H9 (cell line): ENCODE data around the gene TOGARAM2. TPM values are rescaled to one million over a fixed set of nuclear protein-coding genes. Genes with fewer than 3 reads are reported as not detected.
"Not testable (repeated sequence)": the region's sequence is repeated elsewhere in the genome, so short reads cannot be mapped to it uniquely, and the experiment has no call there.

Experiments
- DNase-seq: peaks from one replicate; pipeline ENCODE4 v3.0.0-alpha.2; 2017
- H2AFZ ChIP-seq: one replicate; pipeline ENCODE4 v1.6.1; 2013; ENCODE audit warnings: mild to moderate bottlenecking, low read length, control low read depth, moderate library complexity
- H2AK5ac ChIP-seq: 2 replicates; pipeline ENCODE4 v1.6.1; 2013; ENCODE audit warnings: low read length, control low read depth, mixed read lengths; ENCODE audit not compliant: insufficient read length
- H2BK120ac ChIP-seq: one replicate; pipeline ENCODE4 v1.6.1; 2013; ENCODE audit warnings: low read depth, mild to moderate bottlenecking, low read length, control low read depth, inconsistent platforms; ENCODE audit not compliant: poor library complexity, severe bottlenecking
- H2BK12ac ChIP-seq: 2 replicates; pipeline ENCODE4 v1.6.1; 2013; ENCODE audit warnings: low read length, control low read depth, mixed read lengths, low read depth; ENCODE audit not compliant: insufficient read length
- H2BK15ac ChIP-seq: 2 replicates; pipeline ENCODE4 v1.6.1; 2013; ENCODE audit warnings: low read depth, low read length, control low read depth
- H2BK20ac ChIP-seq: one replicate; pipeline ENCODE4 v1.6.1; 2013; ENCODE audit warnings: low read depth, mild to moderate bottlenecking, low read length, control low read depth, inconsistent platforms; ENCODE audit not compliant: poor library complexity, severe bottlenecking
- H2BK5ac ChIP-seq: 2 replicates; pipeline ENCODE4 v1.6.1; 2013; ENCODE audit warnings: low read length, control low read depth, mixed read lengths; ENCODE audit not compliant: insufficient read length
- H3K14ac ChIP-seq: 2 replicates; pipeline ENCODE4 v1.6.1; 2013; ENCODE audit warnings: low read length, control low read depth; ENCODE audit not compliant: insufficient read depth
- H3K18ac ChIP-seq: 2 replicates; pipeline ENCODE4 v1.6.1; 2013; ENCODE audit warnings: low read depth, mild to moderate bottlenecking, mixed read lengths, low read length, control low read depth; ENCODE audit not compliant: insufficient read length
- H3K23ac ChIP-seq: 2 replicates; pipeline ENCODE4 v1.6.1; 2013; ENCODE audit warnings: low read length, control low read depth, mixed read lengths, low read depth; ENCODE audit not compliant: insufficient read length
- H3K23me2 ChIP-seq: 2 replicates; pipeline ENCODE4 v1.6.1; 2013; ENCODE audit warnings: low read depth, mild to moderate bottlenecking, mixed read lengths, low read length, control low read depth; ENCODE audit not compliant: insufficient read length, poor library complexity, severe bottlenecking
- H3K27ac ChIP-seq: 2 replicates; pipeline ENCODE4 v1.5.1; 2013; ENCODE audit warnings: low read length, control low read depth, mixed read lengths, low read depth; ENCODE audit not compliant: insufficient read length
- H3K27me3 ChIP-seq: 2 replicates; pipeline ENCODE4 v1.6.1; 2013; ENCODE audit warnings: low read length, control low read depth, inconsistent platforms; ENCODE audit not compliant: insufficient read depth
- H3K4ac ChIP-seq: 2 replicates; pipeline ENCODE4 v1.6.1; 2013; ENCODE audit warnings: low read depth, mild to moderate bottlenecking, control low read depth, inconsistent platforms, low read length, moderate library complexity
- H3K4me1 ChIP-seq: 2 replicates; pipeline ENCODE4 v1.6.1; 2013; ENCODE audit warnings: low read length, control low read depth, inconsistent platforms; ENCODE audit not compliant: insufficient read depth
- H3K4me2 ChIP-seq: 2 replicates; pipeline ENCODE4 v1.6.1; 2013; ENCODE audit warnings: low read length, control low read depth, mixed read lengths; ENCODE audit not compliant: insufficient read length, insufficient read depth
- H3K56ac ChIP-seq: 2 replicates; pipeline ENCODE4 v1.6.1; 2013; ENCODE audit warnings: low read depth, mild to moderate bottlenecking, mixed read lengths, low read length, control low read depth; ENCODE audit not compliant: insufficient read length
- H3K79me1 ChIP-seq: 2 replicates; pipeline ENCODE4 v1.6.1; 2013; ENCODE audit warnings: low read depth, mild to moderate bottlenecking, moderate library complexity, low read length, control low read depth, inconsistent platforms; ENCODE audit not compliant: insufficient read depth, poor library complexity, severe bottlenecking
- H3K79me2 ChIP-seq: 2 replicates; pipeline ENCODE4 v1.6.1; 2013; ENCODE audit warnings: low read length, control low read depth, inconsistent platforms; ENCODE audit not compliant: insufficient read depth
- H3K9ac ChIP-seq: 2 replicates; pipeline ENCODE4 v1.6.1; 2013; ENCODE audit warnings: low read length, control low read depth, mixed read lengths; ENCODE audit not compliant: insufficient read length; ENCODE audit errors: extremely low read depth
- H3K9me3 ChIP-seq: one replicate; pipeline ENCODE4 v1.6.1; 2013; ENCODE audit warnings: low read depth, low read length, inconsistent platforms; ENCODE audit not compliant: control insufficient read depth
- H3T11ph ChIP-seq: one replicate; pipeline ENCODE4 v1.6.1; 2013; ENCODE audit warnings: mild to moderate bottlenecking, low read length, control low read depth, inconsistent platforms
- H4K20me1 ChIP-seq: one replicate; pipeline ENCODE4 v1.6.1; 2013; ENCODE audit not compliant: control insufficient read depth, insufficient read length, insufficient read depth
- H4K5ac ChIP-seq: 2 replicates; pipeline ENCODE4 v1.6.1; 2013; ENCODE audit warnings: low read depth, mild to moderate bottlenecking, mixed read lengths, low read length, control low read depth; ENCODE audit not compliant: insufficient read length
- H4K8ac ChIP-seq: replicated peaks from 2 replicates; pipeline ENCODE4 v1.6.1; 2013; ENCODE audit warnings: low read length, control low read depth, mixed read lengths, low read depth; ENCODE audit not compliant: insufficient read length
- H4K91ac ChIP-seq: 2 replicates; pipeline ENCODE4 v1.6.1; 2013; ENCODE audit warnings: low read depth, mild to moderate bottlenecking, moderate library complexity, mixed read lengths, low read length, control low read depth; ENCODE audit not compliant: insufficient read length
- H3K27ac Mint-ChIP-seq, 3 experiments: 2 replicates in 2 of 3; 3 replicates in 1 of 3; pipeline ENCODE4 v1.8.0; 2020 to 2021; ENCODE audit warnings: mixed read lengths in 3 of 3, mild to moderate bottlenecking in 1 of 3, moderate library complexity in 1 of 3
- H3K27me3 Mint-ChIP-seq: 2 replicates; pipeline ENCODE4 v1.8.0; 2021; ENCODE audit warnings: low read depth, mild to moderate bottlenecking, moderate library complexity, mixed read lengths
- H3K36me3 Mint-ChIP-seq, 3 experiments: 2 replicates in 2 of 3; 3 replicates in 1 of 3; pipeline ENCODE4 v1.8.0; 2020 to 2021; ENCODE audit warnings: low read depth in 3 of 3, mixed read lengths in 3 of 3; ENCODE audit not compliant: insufficient read depth in 1 of 3
- H3K4me1 Mint-ChIP-seq, 2 experiments: 2 replicates each; pipeline ENCODE4 v1.8.0; 2020; ENCODE audit warnings: mixed read lengths in 2 of 2
- H3K4me3 Mint-ChIP-seq, 2 experiments: 2 replicates in 1 of 2; 3 replicates in 1 of 2; pipeline ENCODE4 v1.8.0; 2020 to 2021; ENCODE audit warnings: mild to moderate bottlenecking in 2 of 2, mixed read lengths in 2 of 2, moderate library complexity in 1 of 2
- H3K9me3 Mint-ChIP-seq, 2 experiments: 2 replicates in 1 of 2; 3 replicates in 1 of 2; pipeline ENCODE4 v1.8.0; 2020; ENCODE audit warnings: mild to moderate bottlenecking in 2 of 2, mixed read lengths in 2 of 2, moderate library complexity in 1 of 2
- WGBS: extraction: QIAGEN DNeasy Blood & Tissue Kit; methylation state at CpG from one replicate; pipeline ENCODE4 v1.1.7; 2013; ENCODE audit warnings: missing lambda C conversion rate, low lambda C conversion rate, mixed read lengths; ENCODE audit not compliant: insufficient read length; ENCODE audit errors: extremely low coverage; 5-methylcytosine and 5-hydroxymethylcytosine counted together
- total RNA-seq: library from RNA; stranded (reverse); gene quantifications from 2 replicates; pipeline ENCODE4 v1.2.1, GENCODE V29; 2021
- TF ChIP-seq, protein P1 (sequence below): fragments of 200-600 bp; sonication (generic); conservative IDR thresholded peaks from 3 replicates; pipeline ENCODE4 v1.8.0; 2021; ENCODE audit warnings: antibody characterized with exemption, mild to moderate bottlenecking

The TOGARAM2 gene
- total RNA-seq, 1 experiment from 2014 or later, result 0.83 TPM

DNA sequence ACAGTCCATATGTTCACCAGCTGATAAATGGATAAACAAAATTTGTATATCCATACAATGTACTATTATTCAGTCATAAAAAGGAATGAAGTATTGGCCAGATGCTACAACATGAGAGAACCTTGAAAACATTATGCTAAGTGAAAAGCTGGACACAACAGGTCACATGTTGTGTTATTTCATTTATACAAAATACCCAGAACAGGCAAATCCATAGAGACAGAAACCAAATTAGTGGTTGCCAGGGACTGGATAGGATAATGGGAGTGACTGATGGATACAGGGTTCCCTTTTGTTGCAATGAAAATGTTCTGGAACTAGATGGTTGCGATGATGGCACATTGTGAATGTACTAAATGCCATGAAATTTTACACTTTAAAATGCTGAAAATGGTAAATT is 103.5 kb downstream of the TOGARAM2 start:
- no peak for DNase-seq
- no peak overlapping the region for H2AFZ ChIP-seq
- no peak overlapping the region for H3K27ac Mint-ChIP-seq
- H3K4me3 Mint-ChIP-seq, result no peak overlapping the region
- no peak overlapping the region for H4K91ac ChIP-seq
- no peak overlapping the region for H2AK5ac ChIP-seq
- H3K9me3 ChIP-seq, result peaks cover 6% of the 10 kb centered on the region
- H3T11ph ChIP-seq, result no peak overlapping the region
- no peak overlapping the region for H2BK20ac ChIP-seq
- no peak overlapping the region for H3K4me2 ChIP-seq
- no peak overlapping the region for H2BK12ac ChIP-seq
- no peaks in the 10 kb centered on the region for H3K79me1 ChIP-seq
- no peaks in the 10 kb centered on the region for H4K20me1 ChIP-seq
- peaks cover 14 to 15% of the 10 kb centered on the region in 2 experiments for H3K9me3 Mint-ChIP-seq
- H2BK15ac ChIP-seq, result no peak overlapping the region
- no peak overlapping the region for H4K5ac ChIP-seq
- H3K36me3 Mint-ChIP-seq, result peaks cover 0 to 7% (median 3%) of the 10 kb centered on the region in 3 experiments; a peak in 4 of 7 replicates
- H3K79me2 ChIP-seq, result no peaks in the 10 kb centered on the region
- H3K9ac ChIP-seq, result no peak overlapping the region
- no peak overlapping the region for H2BK120ac ChIP-seq
- no peaks in the 10 kb centered on the region for H3K4me1 ChIP-seq
- no peaks in the 10 kb centered on the region for H3K4me1 Mint-ChIP-seq
- H3K56ac ChIP-seq, result no peak overlapping the region
- no peak overlapping the region for H3K18ac ChIP-seq
- WGBS, result no CpG with 5 or more reads among the region's 1 CpG
- H2BK5ac ChIP-seq, result no peak overlapping the region
- TF ChIP-seq, protein P1, sequence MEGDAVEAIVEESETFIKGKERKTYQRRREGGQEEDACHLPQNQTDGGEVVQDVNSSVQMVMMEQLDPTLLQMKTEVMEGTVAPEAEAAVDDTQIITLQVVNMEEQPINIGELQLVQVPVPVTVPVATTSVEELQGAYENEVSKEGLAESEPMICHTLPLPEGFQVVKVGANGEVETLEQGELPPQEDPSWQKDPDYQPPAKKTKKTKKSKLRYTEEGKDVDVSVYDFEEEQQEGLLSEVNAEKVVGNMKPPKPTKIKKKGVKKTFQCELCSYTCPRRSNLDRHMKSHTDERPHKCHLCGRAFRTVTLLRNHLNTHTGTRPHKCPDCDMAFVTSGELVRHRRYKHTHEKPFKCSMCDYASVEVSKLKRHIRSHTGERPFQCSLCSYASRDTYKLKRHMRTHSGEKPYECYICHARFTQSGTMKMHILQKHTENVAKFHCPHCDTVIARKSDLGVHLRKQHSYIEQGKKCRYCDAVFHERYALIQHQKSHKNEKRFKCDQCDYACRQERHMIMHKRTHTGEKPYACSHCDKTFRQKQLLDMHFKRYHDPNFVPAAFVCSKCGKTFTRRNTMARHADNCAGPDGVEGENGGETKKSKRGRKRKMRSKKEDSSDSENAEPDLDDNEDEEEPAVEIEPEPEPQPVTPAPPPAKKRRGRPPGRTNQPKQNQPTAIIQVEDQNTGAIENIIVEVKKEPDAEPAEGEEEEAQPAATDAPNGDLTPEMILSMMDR, result no peak
- peaks cover 5% of the 10 kb centered on the region for H3K27me3 Mint-ChIP-seq
- H3K27me3 ChIP-seq, result no peaks in the 10 kb centered on the region
- H3K4ac ChIP-seq, result no peak overlapping the region
- H3K14ac ChIP-seq, result no peak overlapping the region
- H3K27ac ChIP-seq, result no peak overlapping the region
- H3K23ac ChIP-seq, result no peak overlapping the region
- H3K23me2 ChIP-seq, result no peaks in the 10 kb centered on the region
- no peak overlapping the region for H4K8ac ChIP-seq

DNA sequence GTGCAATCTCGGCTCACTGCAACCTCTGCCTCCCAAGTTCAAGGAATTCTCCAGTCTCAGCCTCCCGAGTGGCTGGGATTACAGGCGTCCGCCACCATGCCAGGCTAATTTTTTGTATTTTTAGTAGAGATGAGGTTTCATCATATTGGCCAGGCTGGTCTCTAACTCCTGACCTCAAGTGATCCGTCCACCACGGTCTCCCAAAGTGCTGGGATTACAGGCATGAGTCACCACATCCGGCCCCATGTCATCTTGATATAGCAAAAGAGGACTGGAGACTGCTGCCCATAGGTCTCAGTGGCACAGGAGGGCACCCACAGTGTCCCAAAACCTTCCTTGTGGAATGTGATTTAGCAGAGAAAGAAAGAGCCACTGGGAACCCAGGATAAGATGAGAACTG is 109.2 kb downstream of the TOGARAM2 start:
- not testable (repeated sequence) for H3T11ph ChIP-seq, H4K91ac ChIP-seq, H3K27me3 ChIP-seq, H4K20me1 ChIP-seq, H2AK5ac ChIP-seq, H3K79me1 ChIP-seq, H3K56ac ChIP-seq, H3K9me3 Mint-ChIP-seq, H2BK15ac ChIP-seq, H2BK20ac ChIP-seq, H3K18ac ChIP-seq, H3K4me1 Mint-ChIP-seq, H3K4me1 ChIP-seq, H2BK120ac ChIP-seq, H3K79me2 ChIP-seq, DNase-seq, H3K14ac ChIP-seq, H4K5ac ChIP-seq, H3K27me3 Mint-ChIP-seq, H3K4me3 Mint-ChIP-seq, H2AFZ ChIP-seq, H4K8ac ChIP-seq, H3K27ac Mint-ChIP-seq, H3K23ac ChIP-seq, H3K27ac ChIP-seq, H3K4me2 ChIP-seq, H3K23me2 ChIP-seq, H2BK12ac ChIP-seq, H2BK5ac ChIP-seq, H3K9me3 ChIP-seq, H3K9ac ChIP-seq, H3K36me3 Mint-ChIP-seq, H3K4ac ChIP-seq
- WGBS, result no CpG with 5 or more reads among the region's 7 CpGs
